ENCODE results near the gene RNFT2.

Gene RNFT2

GRCh38 chr12:116833474-116833873, 95.4 kb downstream of the RNFT2 start:
- no peak for TF ChIP-seq POLR2A (IDR thresholded peaks at IDR 0.05; ENCODE audit: low read length)
- TF ChIP-seq GATA1 (IDR thresholded peaks at IDR 0.05; ENCODE audit: low read depth, low read length), result no peak
- DNase-seq, result no peak

GRCh38 chr12:116835484-116835883, 97.4 kb downstream of the RNFT2 start:
- TF ChIP-seq POLR2A (IDR thresholded peaks at IDR 0.05; ENCODE audit: low read length) (no peak), GATA1 (IDR thresholded peaks at IDR 0.05; ENCODE audit: low read depth, low read length) (no peak)
- DNase-seq, result no peak

GRCh38 chr12:116837097-116837496, 99.0 kb downstream of the RNFT2 start:
- TF ChIP-seq GATA1 (IDR thresholded peaks at IDR 0.05; ENCODE audit: low read depth, low read length), result no peak
- no peak for TF ChIP-seq POLR2A (IDR thresholded peaks at IDR 0.05; ENCODE audit: low read length)
- no peak for DNase-seq

DNA sequence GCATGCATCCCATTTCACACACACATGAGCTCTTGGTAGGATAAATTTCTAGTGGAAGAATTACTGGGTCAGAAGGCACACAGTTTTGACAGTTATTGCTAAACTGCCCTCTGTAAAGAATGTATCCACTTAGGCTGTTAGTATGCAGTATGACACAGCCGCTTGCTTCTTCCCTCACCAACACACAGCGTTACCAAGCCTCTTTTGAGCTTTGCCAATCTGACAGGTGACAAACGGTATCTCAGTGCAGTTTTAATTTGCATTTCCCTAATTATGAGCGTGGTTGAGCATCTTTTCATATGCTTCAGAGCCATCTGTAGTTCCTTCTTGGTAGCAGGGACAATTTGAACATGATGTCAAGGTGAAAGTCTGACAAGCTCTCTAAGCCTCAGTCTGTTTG, 100.2 kb downstream of the RNFT2 start:
- no peak for DNase-seq

DNA sequence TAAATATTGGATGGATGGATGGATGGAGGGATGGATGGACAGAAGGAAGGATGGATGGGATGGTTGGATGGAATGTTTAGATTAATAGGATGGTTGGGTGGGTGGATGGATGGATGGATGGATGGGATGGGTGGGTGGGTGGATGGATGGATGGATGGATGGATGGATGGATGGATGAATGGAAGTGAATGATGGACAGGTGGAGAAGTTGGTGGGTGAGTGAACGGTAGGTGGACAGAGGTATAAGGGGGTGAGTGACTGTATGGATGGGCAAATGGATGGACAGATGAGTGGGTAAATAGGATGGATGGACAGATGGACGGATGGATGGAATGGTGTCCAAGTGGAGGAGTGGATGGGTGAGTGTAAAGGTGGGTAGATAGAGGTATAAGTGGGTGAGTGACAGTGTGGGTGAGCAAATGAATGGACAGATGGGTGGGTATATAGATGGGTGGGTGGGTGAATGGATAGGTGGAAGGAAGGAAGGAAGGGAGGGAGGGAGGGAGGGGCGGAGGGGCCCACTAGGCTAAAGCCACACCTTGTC, 101.2 kb downstream of the RNFT2 start:
- TF ChIP-seq POLR2A (IDR thresholded peaks at IDR 0.05; ENCODE audit: low read length), result no peak
- no peak for TF ChIP-seq GATA1 (IDR thresholded peaks at IDR 0.05; ENCODE audit: low read depth, low read length)
- no peak for DNase-seq

More for the DNA sequence above, 100.2 kb downstream of the RNFT2 start:
- no peak for TF ChIP-seq POLR2A (IDR thresholded peaks at IDR 0.05; ENCODE audit: low read length)
- TF ChIP-seq GATA1 (IDR thresholded peaks at IDR 0.05; ENCODE audit: low read depth, low read length), result no peak

- TF ChIP-seq GATA1 (IDR thresholded peaks at IDR 0.05; ENCODE audit: low read depth, low read length), result no peak
- no peak for TF ChIP-seq POLR2A (IDR thresholded peaks at IDR 0.05; ENCODE audit: low read length)
- DNase-seq, result no peak
Measured at GRCh38 chr12:116843085-116843484, 105.0 kb downstream of the RNFT2 start.

DNA sequence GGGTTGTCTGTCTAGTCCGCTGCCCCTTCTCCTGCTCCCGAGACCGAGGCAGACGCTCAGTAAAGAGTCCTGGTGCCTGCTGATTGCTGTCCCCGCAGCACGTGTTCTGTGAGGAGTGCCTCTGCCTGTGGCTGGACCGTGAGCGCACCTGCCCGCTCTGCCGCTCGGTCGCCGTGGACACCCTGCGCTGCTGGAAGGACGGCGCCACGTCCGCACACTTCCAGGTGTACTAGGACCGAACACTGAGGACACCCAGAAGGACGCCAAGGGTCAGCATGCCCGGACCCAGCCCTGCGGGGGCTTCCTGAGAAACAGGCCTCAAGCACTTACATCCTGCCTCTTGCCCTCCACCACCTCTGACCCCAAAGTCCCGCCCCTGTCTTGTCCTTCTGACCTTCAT, 111.1 kb downstream of the RNFT2 start:
- TF ChIP-seq GATA1 (IDR thresholded peaks at IDR 0.05; ENCODE audit: low read depth, low read length) (no peak), POLR2A (IDR thresholded peaks at IDR 0.05; ENCODE audit: low read length) (no peak)
- no peak for DNase-seq

DNA sequence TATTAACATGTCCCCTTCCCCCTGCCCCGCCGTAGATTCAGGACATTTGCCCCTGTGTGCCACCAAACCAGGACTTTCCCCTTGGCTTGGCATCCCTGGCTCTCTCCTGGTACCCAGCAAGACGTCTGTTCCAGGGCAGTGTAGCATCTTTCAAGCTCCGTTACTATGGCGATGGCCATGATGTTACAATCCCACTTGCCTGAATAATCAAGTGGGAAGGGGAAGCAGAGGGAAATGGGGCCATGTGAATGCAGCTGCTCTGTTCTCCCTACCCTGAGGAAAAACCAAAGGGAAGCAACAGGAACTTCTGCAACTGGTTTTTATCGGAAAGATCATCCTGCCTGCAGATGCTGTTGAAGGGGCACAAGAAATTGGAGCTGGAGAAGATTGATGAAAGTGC, 114.2 kb downstream of the RNFT2 start:
- no peak for DNase-seq
- TF ChIP-seq POLR2A (IDR thresholded peaks at IDR 0.05; ENCODE audit: low read length) (no peak), GATA1 (IDR thresholded peaks at IDR 0.05; ENCODE audit: low read depth, low read length) (no peak)

GRCh38 chr12:116853507-116853906, 115.4 kb downstream of the RNFT2 start:
- DNase-seq, result no peak
- TF ChIP-seq GATA1 (IDR thresholded peaks at IDR 0.05; ENCODE audit: low read depth, low read length) (no peak), POLR2A (IDR thresholded peaks at IDR 0.05; ENCODE audit: low read length) (no peak)

DNA sequence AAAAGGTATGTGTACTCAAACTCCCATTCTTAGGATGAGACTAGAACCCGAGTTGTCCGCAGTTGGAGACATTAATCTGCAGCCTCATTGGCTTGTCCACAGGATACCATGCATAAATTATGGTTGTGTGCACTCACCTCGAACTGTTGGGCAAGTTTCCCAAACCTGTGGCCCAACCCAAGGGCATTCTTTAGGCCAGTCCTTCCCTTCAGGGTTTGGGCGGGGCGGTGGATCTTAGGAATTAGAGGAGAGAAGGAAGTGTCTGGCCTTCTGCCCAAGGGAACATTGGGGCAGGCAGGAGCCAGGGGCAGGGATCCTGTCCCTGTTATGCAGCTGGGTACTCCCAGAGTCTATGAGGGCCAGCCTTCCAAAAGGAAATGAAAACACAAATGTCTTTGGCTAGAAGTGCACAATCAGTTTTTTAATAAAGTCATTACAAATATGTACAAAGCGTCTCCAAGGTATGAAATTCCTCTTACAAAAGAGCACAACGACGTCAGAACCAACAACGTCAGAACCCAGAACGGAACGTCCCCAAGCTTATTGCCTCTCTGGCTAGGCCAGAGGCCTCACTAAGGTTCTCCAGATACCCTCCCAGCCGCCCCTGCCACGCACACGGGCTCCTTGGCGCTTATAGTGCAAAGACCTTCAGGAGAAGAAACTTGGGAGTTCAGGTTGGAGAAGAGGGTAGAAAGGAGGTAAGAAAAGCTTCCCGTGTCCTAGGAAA, 117.8 kb downstream of the RNFT2 start:
- TF ChIP-seq GATA1 (IDR thresholded peaks at IDR 0.05; ENCODE audit: low read depth, low read length) (no peak), POLR2A (IDR thresholded peaks at IDR 0.05; ENCODE audit: low read length) (no peak)
- DNase-seq, result no peak

DNA sequence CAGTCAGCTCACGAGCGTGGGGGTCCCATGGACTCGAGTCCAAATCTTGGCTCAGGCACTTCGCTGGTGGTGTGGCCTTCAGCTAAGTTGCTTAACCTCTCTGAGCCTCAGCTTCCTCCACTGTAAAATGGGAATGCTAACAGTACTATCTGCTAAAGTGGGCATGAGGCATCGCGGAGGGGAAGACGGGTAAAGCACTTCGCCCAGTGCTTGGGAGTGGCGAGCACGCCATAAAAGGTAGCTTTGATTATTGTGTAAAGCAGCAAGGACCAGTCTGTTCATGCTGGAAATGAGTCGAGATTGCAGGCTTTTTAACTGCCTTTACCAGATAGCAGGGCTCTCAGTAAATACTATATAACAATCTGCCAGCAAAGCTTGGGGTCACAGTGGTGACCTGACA, 118.6 kb downstream of the RNFT2 start:
- no peak for TF ChIP-seq GATA1 (IDR thresholded peaks at IDR 0.05; ENCODE audit: low read depth, low read length)
- no peak for TF ChIP-seq POLR2A (IDR thresholded peaks at IDR 0.05; ENCODE audit: low read length)
- no peak for DNase-seq

- DNase-seq, result no peak
- no peak for TF ChIP-seq GATA1 (IDR thresholded peaks at IDR 0.05; ENCODE audit: low read depth, low read length)
- TF ChIP-seq POLR2A (IDR thresholded peaks at IDR 0.05; ENCODE audit: low read length), result no peak
Measured at GRCh38 chr12:116859079-116859478, 121.0 kb downstream of the RNFT2 start.

DNA sequence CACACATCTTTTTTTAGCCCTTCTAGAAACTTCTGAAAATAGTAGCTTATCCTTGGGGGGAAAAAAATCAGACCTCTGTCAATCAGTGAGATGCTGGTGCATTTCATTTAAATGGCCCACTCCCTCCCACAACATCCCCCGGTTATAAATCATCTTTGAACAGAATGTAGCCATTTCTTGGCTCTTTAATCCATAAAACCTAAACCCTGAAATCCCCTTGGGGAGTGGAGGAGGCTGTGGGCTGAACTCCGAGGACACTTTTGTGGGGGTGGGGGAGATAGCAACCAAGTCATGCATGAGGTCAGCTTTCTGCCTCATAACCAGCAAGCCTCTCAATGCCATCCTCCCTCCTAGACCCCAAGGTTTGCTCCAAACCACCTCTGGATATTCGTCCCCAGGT, 122.1 kb downstream of the RNFT2 start:
- TF ChIP-seq POLR2A (IDR thresholded peaks at IDR 0.05; ENCODE audit: low read length) (no peak), GATA1 (IDR thresholded peaks at IDR 0.05; ENCODE audit: low read depth, low read length) (no peak)

GRCh38 chr12:116861320-116861719, 123.2 kb downstream of the RNFT2 start:
- DNase-seq, result no peak
- TF ChIP-seq GATA1 (IDR thresholded peaks at IDR 0.05; ENCODE audit: low read depth, low read length), result no peak
- no peak for TF ChIP-seq POLR2A (IDR thresholded peaks at IDR 0.05; ENCODE audit: low read length)

More for the DNA sequence above, 122.1 kb downstream of the RNFT2 start:
- no peak for DNase-seq

GRCh38 chr12:116862167-116862566, 124.1 kb downstream of the RNFT2 start:
- TF ChIP-seq GATA1 (IDR thresholded peaks at IDR 0.05; ENCODE audit: low read depth, low read length), result no peak
- TF ChIP-seq POLR2A (IDR thresholded peaks at IDR 0.05; ENCODE audit: low read length), result no peak
- DNase-seq, result no peak

Data from erythroblast (primary cell).